Islet of Langerhans (tissue), 1 donor: Measurements from ENCODE around the gene SLC38A8.

Experiments used
- FAIRE-seq: peaks from one replicate; lab custom pipeline; 2011; peaks lifted over from hg19 to GRCh38; lab: Jason Lieb, UNC

The SLC38A8 gene

GRCh38 chr16:84068783-84069462, 26.3 kb upstream of the SLC38A8 start:
- no peak for FAIRE-seq

- FAIRE-seq = no peak
These were observed 25.4 kb upstream of the SLC38A8 start for GRCh38 chr16:84068041-84068440.

DNA sequence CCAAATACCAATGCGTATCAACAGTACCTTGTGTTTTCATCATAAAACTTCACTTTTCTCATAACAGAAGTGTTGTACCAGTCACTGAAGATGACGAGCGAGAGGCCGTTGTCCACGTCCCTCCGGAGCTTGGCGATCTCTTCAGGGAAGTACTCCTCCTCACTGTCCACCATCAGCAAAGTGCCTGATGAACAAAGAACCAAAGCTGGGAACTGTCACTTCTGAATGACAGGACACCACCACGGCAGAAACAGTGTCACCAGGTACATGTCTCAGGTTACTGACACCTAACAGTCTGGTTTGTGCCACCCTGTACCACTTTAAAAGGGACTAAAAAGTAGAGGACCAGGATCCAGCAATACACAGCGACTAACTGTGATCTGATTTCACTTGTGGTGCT, 25.0 kb upstream of the SLC38A8 start:
- FAIRE-seq = no peak

DNA sequence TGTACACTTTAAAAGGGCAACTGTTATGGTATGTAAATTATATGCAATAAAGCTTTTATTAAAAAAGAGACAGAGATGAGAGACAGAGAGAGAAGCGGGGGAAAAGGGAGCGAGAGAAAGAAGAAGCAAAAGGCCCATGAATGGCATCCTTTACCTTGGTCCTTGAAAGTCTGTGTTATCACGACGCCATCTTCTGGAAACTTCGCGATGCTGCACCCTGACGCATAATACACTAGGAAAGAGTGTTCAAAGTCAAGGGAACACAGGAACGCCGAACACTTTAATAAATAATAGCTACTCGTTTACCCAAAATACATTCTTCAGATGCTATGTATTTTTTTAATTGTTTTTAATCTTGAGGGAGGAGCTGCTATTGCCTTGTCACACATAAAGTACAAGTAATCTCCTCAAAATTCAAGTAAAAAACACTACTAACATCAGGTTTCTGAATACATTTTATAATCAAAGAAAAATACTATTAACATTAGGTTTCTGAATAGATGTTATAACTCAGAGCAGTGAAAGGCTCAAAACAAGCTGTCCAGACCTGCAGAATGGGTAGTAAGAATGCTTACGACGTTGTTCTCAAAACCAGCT, 23.0 kb upstream of the SLC38A8 start:
- FAIRE-seq = peak; percentile 24

DNA sequence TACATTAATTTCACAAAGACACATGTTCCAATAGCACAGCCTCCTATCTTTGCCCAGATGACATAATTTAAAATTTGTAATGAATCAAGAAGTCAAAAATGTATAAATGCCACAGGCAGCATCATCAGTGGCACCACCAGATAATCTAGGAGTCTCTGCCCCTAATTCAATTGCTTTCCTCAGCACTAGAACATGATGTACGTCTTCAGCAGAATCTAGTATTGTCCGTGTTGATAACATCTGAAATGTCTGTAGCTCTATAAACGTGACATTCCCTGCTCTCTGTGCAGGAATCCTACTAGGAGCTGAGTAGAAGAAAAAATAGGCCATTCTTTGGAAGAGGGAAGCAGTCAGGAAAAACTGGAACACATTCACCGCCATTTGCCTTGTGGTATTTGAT, 21.4 kb upstream of the SLC38A8 start:
- FAIRE-seq = no peak

DNA sequence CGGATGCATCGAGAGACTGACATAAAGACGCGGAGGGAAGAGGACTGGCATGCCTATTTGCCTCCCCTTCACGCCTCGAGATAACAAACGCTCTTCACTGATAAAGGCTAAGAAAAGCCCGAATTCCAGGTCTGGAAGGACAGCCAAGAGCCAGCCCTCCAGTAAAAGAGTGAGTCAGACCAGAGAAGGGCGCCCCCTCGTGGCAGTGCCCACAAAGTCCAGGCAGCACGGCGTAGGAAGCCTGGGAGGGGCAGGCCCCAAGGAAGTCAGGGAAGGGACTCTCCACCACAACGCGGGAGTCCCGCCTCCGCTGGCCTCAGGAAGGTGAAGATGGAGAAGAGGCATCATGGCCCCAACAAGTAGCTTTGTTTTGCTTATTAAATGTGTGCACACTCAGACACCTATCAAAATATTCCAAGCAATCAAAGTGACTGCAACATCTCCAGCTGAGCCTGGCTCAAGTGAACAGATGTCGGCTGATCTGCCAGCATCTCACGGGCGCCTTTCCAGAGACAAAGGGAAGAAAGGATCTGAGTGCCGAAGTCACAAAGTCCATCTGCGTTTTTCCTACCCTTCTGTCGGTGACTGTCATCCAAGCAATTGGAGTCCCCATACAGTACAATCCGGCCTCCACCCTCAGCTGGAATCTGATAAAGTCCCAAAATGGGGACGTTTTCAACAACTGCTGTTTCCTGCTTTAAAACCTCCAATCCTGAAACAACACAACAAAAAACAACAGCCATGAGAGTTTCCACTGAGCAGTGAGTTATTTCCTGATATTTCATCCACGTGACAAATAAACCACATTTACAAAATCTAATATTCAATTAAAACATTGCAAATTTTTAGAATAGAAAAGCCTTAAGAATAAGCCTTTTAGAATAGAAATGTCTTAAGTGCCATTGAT, 20.4 kb upstream of the SLC38A8 start:
- no peak for FAIRE-seq

- FAIRE-seq = no peak
These were observed 18.7 kb upstream of the SLC38A8 start for GRCh38 chr16:84061236-84061819.

- FAIRE-seq = no peak
These were observed 17.6 kb upstream of the SLC38A8 start for GRCh38 chr16:84059946-84060901.

DNA sequence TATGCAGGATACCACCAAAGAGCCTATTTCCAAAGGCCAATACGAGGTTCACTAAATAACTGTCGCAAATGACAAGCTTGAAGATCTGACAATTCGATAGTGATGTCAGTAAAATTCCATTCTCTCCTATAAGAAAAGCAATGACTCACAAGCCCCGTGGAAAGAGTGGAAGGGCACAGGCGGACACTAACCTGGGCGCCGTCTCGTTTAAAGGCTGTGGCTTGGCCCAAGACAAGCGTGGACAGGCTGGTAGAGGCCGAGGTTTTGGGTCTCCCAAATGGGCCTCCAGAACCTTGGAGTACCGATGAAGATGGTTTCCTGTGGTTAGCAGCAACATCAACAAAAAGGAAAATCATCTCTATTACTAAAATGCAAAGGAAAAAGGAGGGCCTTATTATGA, 16.5 kb upstream of the SLC38A8 start:
- FAIRE-seq = no peak

GRCh38 chr16:84058664-84059063, 16.1 kb upstream of the SLC38A8 start:
- no peak for FAIRE-seq

DNA sequence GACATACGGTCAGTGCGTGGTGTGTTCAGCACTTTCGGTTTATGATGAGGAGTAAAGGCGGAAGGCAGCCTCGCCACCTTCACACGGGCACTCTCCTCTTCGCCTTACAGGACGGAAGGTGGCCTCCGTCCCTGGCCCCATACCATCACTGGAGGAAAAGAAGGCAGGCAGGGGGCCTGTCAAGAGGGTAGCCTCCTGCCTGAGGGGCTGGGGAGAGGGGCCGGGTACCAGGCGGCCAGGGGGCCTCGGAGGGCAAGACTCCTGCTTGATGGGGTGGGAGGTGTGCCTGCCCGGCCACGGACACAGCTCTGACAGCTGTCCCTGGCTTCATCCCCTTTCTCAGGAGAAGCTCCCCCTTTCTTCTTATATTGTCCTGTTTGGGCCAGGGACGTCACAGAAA, 15.6 kb upstream of the SLC38A8 start:
- FAIRE-seq = no peak

GRCh38 chr16:84056933-84057332, 14.3 kb upstream of the SLC38A8 start:
- FAIRE-seq = no peak

GRCh38 chr16:84055801-84056634, 13.4 kb upstream of the SLC38A8 start:
- no peak for FAIRE-seq

GRCh38 chr16:84055366-84055765, 12.8 kb upstream of the SLC38A8 start:
- no peak for FAIRE-seq

DNA sequence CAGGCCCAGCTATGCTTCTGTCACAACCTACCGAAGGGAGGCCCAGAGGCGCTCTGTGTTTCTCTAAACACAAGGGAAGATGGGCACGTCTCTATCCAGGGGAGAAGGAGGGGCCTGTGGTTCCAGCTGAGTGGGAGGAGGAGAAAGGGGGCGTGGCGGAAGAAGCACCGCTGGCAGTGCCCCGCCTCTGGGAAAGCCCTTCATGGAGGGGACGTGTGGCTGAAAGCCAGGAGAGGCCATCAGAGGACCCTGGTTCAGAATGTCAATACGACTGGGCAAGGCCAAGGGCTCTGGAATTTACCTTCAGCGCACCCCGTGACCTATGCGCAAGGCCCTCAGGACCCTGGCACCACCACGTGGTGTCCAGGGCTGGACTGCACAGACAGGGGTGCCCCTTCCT, 12.3 kb upstream of the SLC38A8 start:
- FAIRE-seq = no peak

DNA sequence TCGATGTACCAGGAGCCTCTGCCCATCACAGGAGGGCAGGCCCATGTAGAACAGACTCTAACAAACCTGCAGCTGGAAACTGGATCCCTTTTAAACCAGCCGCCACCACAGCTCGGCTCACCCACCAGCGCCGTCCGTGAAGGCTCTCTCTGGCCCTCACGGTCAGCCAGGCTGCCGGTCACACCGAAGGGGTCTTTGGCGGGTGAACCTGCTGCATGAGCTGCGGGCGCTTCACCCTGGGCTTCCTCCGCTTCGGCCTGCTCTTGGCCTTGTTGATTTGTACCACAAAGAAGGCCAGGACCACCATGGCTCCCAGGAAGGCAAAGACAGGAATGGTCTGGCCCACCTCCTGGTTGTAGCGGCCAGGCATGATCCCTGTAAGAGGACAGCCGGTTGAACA, 11.7 kb upstream of the SLC38A8 start:
- no peak for FAIRE-seq

DNA sequence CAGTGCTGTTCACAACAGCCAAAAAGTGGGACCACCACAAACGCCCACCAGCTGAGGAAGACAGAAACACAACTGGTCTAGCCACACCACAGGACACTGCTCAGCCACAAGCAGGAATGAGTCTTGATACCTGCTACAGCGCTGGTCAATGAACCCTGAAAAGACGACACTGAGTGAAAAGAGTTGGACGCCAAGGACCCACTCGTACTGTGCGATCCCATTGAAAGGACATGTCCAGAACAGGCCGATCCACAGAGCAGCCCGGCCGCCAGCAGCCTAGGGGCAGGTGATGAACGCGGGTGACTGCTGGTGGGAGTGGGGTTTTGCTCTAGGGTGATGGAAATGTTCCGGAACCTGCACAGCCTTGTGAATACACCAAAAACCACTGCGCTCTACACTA, 10.6 kb upstream of the SLC38A8 start:
- no peak for FAIRE-seq

GRCh38 chr16:84052071-84052622, 9.6 kb upstream of the SLC38A8 start:
- FAIRE-seq = no peak

DNA sequence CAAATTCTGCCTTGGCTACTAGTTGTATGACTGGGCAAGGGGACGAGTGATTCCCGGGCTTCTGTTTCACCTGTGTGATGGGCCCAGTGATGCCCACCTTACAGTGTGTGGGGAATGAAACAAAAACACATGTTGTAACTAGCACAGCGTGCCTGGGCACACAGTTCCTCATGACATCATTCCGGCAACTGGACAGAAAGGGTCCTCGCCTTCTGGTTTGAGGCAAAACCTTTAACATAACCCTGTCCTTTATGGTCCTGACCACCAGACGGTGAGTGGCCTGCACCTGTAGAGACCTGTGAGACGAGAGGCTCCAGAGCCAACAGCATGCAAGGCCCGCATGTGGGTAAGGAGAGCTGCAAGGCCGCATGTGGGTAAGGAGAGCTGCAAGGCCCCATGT, 7.7 kb upstream of the SLC38A8 start:
- no peak for FAIRE-seq

DNA sequence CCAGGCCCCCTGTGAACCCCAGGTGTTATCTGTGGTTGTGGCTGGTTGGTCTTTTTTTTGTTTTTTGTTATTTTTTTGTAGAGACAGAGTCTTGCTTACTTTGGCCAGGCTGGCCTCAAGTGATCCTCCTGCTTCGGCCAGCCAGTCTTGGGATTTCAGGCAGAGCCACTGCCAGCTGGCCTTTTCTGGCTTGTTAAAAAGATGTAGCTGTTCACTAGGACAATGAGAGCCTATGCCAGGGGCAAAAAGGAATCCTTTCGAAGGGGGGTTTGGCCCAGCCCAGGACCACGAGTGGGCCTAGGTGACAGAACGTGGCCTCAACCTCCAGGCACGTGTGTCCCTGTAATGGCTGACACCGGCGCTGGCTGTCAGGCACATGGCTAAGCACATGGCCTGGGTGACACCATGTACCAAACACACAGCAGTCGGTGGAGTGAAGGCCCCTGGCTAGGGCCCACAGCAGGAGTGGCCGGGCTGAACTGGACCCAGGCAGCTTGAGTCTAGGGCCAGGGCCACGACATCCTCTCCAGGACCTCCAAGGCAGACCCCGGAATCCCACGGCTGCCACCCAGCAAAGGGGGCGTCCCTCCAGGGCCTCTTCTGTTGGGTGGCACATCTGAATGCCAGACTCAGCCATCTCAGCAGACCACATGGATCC, 6.9 kb upstream of the SLC38A8 start:
- FAIRE-seq = no peak
